HL-60 (cell line): ENCODE results near the gene JARID2.

Experiments used
- DNase-seq, 2 experiments: peaks; one replicate each; pipeline ENCODE4 v3.0.0-alpha.2; 2010 to 2020; ENCODE audit warnings: low read depth in 1 of 2, low spot score in 1 of 2
- H3K27ac ChIP-seq: fragments of 250-450 bp; sonication (Bioruptor Pico); replicated peaks from 2 replicates; pipeline ENCODE4 v1.5.1; 2020; ENCODE audit warnings: mild to moderate bottlenecking, moderate library complexity
- H3K27me3 ChIP-seq: fragments of 250-450 bp; sonication (Bioruptor Pico); 2 replicates; pipeline ENCODE4 v1.5.1; 2021; ENCODE audit warnings: mild to moderate bottlenecking, moderate library complexity; ENCODE audit not compliant: insufficient read depth, poor library complexity, severe bottlenecking
- H3K4me3 ChIP-seq: replicated peaks from 2 replicates; pipeline ENCODE4 v1.5.1; 2011; ENCODE audit warnings: mild to moderate bottlenecking, control low read depth, low read length; ENCODE audit not compliant: insufficient read depth
- GABPA ChIP-seq: IDR thresholded peaks from 2 replicates; pipeline ENCODE4 v1.6.1; 2012; ENCODE audit warnings: low read depth
- POLR2AphosphoS5 ChIP-seq: IDR thresholded peaks from 2 replicates; pipeline ENCODE4 v1.6.1; 2012; ENCODE audit warnings: low read depth
- SPI1 ChIP-seq: IDR thresholded peaks from 2 replicates; pipeline ENCODE4 v1.6.1; 2012; ENCODE audit warnings: low read depth, mild to moderate bottlenecking, borderline replicate concordance
- TF ChIP-seq, protein P1 (sequence below): IDR thresholded peaks from 2 replicates; pipeline ENCODE4 v1.6.1; 2012; ENCODE audit warnings: low read depth; ENCODE audit not compliant: insufficient replicate concordance
- TF ChIP-seq, protein P2 (sequence below): IDR thresholded peaks from one replicate; pipeline ENCODE4 v1.5.1; 2011; ENCODE audit warnings: low read length, control low read depth, inconsistent platforms; ENCODE audit not compliant: insufficient read depth

The JARID2 gene

DNA sequence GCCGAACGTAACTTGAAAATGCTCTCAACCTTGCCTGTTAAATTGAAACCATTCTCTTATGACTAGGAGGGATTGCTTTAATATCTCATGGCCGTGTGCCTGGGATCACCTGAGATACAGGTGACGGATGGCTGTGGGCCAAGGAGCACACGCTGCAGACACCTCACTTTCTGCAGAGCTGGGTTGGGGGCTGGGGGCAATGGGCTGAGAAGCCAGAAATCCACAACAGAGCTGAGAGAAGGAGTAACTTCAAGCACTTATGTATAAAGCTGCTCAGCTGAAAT lies 246.1 kb downstream of the JARID2 start:
- no peak overlapping the region for H3K27ac ChIP-seq
- DNase-seq: no peak
- H3K27me3 ChIP-seq: no peaks in the 10 kb centered on the region
- no peak overlapping the region for H3K4me3 ChIP-seq
- no peak for TF ChIP-seq POLR2AphosphoS5
- TF ChIP-seq, protein P1, sequence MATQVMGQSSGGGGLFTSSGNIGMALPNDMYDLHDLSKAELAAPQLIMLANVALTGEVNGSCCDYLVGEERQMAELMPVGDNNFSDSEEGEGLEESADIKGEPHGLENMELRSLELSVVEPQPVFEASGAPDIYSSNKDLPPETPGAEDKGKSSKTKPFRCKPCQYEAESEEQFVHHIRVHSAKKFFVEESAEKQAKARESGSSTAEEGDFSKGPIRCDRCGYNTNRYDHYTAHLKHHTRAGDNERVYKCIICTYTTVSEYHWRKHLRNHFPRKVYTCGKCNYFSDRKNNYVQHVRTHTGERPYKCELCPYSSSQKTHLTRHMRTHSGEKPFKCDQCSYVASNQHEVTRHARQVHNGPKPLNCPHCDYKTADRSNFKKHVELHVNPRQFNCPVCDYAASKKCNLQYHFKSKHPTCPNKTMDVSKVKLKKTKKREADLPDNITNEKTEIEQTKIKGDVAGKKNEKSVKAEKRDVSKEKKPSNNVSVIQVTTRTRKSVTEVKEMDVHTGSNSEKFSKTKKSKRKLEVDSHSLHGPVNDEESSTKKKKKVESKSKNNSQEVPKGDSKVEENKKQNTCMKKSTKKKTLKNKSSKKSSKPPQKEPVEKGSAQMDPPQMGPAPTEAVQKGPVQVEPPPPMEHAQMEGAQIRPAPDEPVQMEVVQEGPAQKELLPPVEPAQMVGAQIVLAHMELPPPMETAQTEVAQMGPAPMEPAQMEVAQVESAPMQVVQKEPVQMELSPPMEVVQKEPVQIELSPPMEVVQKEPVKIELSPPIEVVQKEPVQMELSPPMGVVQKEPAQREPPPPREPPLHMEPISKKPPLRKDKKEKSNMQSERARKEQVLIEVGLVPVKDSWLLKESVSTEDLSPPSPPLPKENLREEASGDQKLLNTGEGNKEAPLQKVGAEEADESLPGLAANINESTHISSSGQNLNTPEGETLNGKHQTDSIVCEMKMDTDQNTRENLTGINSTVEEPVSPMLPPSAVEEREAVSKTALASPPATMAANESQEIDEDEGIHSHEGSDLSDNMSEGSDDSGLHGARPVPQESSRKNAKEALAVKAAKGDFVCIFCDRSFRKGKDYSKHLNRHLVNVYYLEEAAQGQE: no peak
- TF ChIP-seq SPI1: no peak
- TF ChIP-seq, protein P2, sequence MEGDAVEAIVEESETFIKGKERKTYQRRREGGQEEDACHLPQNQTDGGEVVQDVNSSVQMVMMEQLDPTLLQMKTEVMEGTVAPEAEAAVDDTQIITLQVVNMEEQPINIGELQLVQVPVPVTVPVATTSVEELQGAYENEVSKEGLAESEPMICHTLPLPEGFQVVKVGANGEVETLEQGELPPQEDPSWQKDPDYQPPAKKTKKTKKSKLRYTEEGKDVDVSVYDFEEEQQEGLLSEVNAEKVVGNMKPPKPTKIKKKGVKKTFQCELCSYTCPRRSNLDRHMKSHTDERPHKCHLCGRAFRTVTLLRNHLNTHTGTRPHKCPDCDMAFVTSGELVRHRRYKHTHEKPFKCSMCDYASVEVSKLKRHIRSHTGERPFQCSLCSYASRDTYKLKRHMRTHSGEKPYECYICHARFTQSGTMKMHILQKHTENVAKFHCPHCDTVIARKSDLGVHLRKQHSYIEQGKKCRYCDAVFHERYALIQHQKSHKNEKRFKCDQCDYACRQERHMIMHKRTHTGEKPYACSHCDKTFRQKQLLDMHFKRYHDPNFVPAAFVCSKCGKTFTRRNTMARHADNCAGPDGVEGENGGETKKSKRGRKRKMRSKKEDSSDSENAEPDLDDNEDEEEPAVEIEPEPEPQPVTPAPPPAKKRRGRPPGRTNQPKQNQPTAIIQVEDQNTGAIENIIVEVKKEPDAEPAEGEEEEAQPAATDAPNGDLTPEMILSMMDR: no peak
- TF ChIP-seq GABPA: no peak

DNA sequence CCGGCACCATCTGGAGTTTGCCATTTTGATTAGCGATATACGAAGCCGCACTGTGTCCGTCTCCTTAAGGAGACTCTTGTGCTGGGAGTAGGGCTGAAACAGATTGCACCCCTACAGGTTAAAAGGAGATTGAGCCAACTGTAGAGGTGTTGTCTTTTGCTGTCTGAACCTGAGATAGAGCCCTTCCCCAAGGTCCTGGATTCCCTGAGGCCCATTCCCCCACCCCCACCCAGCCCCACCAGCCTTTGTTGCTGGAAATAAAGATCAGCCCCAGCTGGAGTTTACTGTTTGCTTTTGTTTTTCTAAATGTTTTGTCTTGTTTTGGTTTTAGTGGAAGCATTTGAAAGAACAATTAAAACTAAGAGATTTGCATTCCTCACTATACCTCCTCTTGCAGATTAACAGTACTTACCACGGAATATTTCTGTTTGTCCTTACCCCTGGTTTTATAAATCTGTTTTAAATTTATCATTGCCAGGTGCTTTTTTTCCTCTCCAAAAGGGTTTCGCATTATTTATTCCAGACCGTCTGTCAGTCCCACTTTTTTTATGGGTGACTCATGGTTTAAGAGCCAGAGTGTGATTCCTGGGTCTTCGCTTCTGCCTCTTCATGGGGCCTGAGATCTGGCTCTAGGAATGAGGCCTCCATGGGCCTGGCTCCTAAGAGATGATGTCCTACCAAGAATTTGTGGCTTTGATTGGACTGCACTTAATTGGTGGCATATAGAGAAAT lies 247.7 kb downstream of the JARID2 start:
- H3K27me3 ChIP-seq: no peaks in the 10 kb centered on the region
- H3K4me3 ChIP-seq: no peak overlapping the region
- DNase-seq: no peak
- TF ChIP-seq, protein P2: no peak
- TF ChIP-seq, protein P1: no peak
- TF ChIP-seq GABPA (no peak), SPI1 (no peak), POLR2AphosphoS5 (no peak)
- no peak overlapping the region for H3K27ac ChIP-seq

GRCh38 chr6:15495375-15495901 lies 249.6 kb downstream of the JARID2 start:
- no peak for DNase-seq
- Histone ChIP-seq H3K27me3 (no peaks in the 10 kb centered on the region), H3K27ac (no peak overlapping the region), H3K4me3 (no peak overlapping the region)
- TF ChIP-seq, protein P1: no peak
- TF ChIP-seq, protein P2: no peak
- TF ChIP-seq SPI1: no peak
- TF ChIP-seq POLR2AphosphoS5: no peak
